Natural killer cell treated with Interleukin-12 subunit alpha and Interleukin-12 subunit beta and Interleukin-15 and Interleukin-18, amount 100 ng/mL, for 72 hours (primary cell): ENCODE measurements around the gene KCNMA1. TPM values are rescaled to one million over a fixed set of nuclear protein-coding genes. Genes with fewer than 3 reads are reported as not detected.

ENCODE experiments used
- ATAC-seq, 2 donors: fragments of 150-1000 bp; cut with Tn5 transposase in 1 of 2; sonication (Bioruptor Pico), chemical (Tn5 transposase) in 1 of 2; 2 replicates each; pipeline ENCODE4 v1.10.0; 2021
- DNase-seq: peaks from one replicate; pipeline ENCODE4 v3.0.0; 2022; ENCODE audit warnings: low spot score
- H3K27ac Mint-ChIP-seq, 2 donors: 1 replicate in 1 of 2; 2 replicates in 1 of 2; pipeline ENCODE4 v1.8.0; 2022; ENCODE audit warnings: mixed read lengths in 2 of 2, mild to moderate bottlenecking in 1 of 2, moderate library complexity in 1 of 2
- H3K27me3 Mint-ChIP-seq, 2 donors: 1 replicate in 1 of 2; 2 replicates in 1 of 2; pipeline ENCODE4 v1.8.0; 2022; ENCODE audit warnings: mixed read lengths in 2 of 2
- H3K36me3 Mint-ChIP-seq: one replicate; pipeline ENCODE4 v1.8.0; 2022; ENCODE audit warnings: mixed read lengths
- H3K4me1 Mint-ChIP-seq, 2 donors: 1 replicate in 1 of 2; 2 replicates in 1 of 2; pipeline ENCODE4 v1.8.0; 2022; ENCODE audit warnings: low read depth in 2 of 2, mixed read lengths in 2 of 2, mild to moderate bottlenecking in 1 of 2
- H3K4me3 Mint-ChIP-seq: one replicate; pipeline ENCODE4 v1.8.0; 2022; ENCODE audit warnings: mixed read lengths
- H3K9me3 Mint-ChIP-seq: 2 replicates; pipeline ENCODE4 v1.8.0; 2022; ENCODE audit warnings: mixed read lengths
- total RNA-seq, 2 donors: library from RNA; stranded (reverse); gene quantifications; one replicate each; pipeline ENCODE4 v1.2.3, GENCODE V29; 2022

Gene KCNMA1
- total RNA-seq, 2 donors from 2014 or later, result 2.8 TPM; not detected in 1

- H3K27me3 Mint-ChIP-seq, result peaks cover 21 to 43% of the 10 kb centered on the region in 2 donors
- DNase-seq (no peak), ATAC-seq (no peak)
- H3K36me3 Mint-ChIP-seq, result no peaks in the 10 kb centered on the region
- H3K4me1 Mint-ChIP-seq, result no peaks in the 10 kb centered on the region
- no peaks in the 10 kb centered on the region for H3K9me3 Mint-ChIP-seq
- no peak overlapping the region for H3K4me3 Mint-ChIP-seq
- H3K27ac Mint-ChIP-seq, result no peak overlapping the region
These were observed 614.2 kb downstream of the KCNMA1 start for GRCh38 chr10:77023396-77023795.

DNA sequence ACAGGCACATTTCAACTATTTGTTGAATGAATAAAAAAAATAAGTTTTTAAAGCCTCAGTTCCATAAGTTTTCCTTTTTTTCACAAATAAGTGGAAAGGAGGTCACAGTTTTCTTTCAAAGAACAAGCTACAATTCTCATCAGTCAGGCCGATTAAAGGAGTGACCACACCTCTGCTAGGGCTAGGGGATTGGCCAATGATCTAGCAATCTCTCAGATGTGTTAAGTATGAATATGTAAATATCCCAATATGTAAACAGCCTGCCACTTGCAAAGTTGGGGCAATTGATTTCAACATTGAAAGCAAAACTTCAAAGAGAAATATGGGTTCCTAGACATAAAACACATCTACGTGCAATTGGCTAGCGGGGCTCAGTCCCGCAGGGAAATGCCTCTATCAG lies 614.9 kb downstream of the KCNMA1 start:
- Mint-ChIP-seq H3K27me3 (peaks cover 19 to 40% of the 10 kb centered on the region in 2 donors), H3K4me1 (no peaks in the 10 kb centered on the region), H3K27ac (no peak overlapping the region), H3K36me3 (no peaks in the 10 kb centered on the region), H3K9me3 (no peaks in the 10 kb centered on the region), H3K4me3 (no peak overlapping the region)
- no peak for DNase-seq
- no peak for ATAC-seq

DNA sequence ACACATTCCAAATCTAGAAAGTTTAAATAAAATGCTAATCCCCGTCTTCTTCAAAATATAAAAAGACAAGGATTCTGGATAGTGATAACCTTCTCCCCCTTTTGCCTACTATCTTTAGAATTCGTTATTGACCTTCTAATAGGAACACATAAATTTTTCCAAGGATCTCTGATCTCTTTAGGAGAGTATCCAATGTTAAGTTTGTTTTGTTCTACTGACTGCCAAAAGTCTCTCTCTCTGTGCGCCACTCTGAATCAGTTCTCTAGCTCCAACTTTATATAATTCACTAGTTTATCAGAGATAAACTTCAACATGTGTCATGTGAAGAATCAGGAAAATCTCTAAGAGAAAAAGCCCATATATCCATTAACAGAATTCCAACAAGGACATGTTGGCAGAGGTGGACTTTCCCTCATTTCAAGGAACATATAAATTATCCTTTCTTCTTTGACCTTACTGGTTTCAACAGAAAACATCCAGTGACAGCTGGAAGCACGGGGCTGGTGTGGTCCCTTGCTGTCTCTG lies 615.6 kb downstream of the KCNMA1 start:
- no peak for ATAC-seq

DNA sequence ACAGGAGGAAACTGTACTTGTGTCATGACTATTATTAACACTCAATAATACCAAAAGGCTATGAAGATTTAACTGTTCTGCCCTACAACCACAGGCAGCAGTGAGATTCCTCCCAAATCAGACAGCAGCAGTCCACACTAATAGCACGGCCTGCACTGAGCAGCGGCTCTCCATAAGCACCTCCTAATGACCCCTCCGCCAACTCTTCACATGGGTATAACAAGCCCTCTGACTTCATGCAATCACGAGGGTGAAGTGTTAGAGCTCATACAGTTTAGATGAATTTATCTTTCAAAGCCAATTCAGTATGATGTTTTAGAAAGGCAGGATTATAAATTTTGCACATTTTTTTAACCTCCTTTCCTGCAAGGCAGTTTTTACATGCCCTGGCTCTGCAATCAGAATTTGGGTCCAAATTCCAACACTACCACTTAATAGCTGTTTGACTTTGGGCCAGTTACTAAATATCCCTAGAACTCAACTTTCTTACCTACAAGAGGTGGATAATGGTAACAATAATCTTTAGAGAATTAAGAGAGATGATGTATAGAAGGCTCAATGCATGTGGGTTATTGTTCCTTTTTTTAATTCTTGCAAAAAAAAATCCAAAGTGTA lies 617.1 kb downstream of the KCNMA1 start:
- no peaks in the 10 kb centered on the region for H3K4me1 Mint-ChIP-seq
- H3K4me3 Mint-ChIP-seq, result no peak overlapping the region
- H3K9me3 Mint-ChIP-seq, result no peaks in the 10 kb centered on the region
- ATAC-seq (no peak), DNase-seq (no peak)
- no peaks in the 10 kb centered on the region for H3K36me3 Mint-ChIP-seq
- no peak overlapping the region for H3K27ac Mint-ChIP-seq
- H3K27me3 Mint-ChIP-seq, result peaks cover 24 to 40% of the 10 kb centered on the region in 2 donors

More for the DNA sequence above, 615.6 kb downstream of the KCNMA1 start:
- Mint-ChIP-seq H3K36me3 (no peaks in the 10 kb centered on the region), H3K4me1 (no peaks in the 10 kb centered on the region), H3K27ac (no peak overlapping the region), H3K27me3 (peaks cover 19 to 40% of the 10 kb centered on the region in 2 donors), H3K4me3 (no peak overlapping the region), H3K9me3 (no peaks in the 10 kb centered on the region)
- DNase-seq, result no peak

DNA sequence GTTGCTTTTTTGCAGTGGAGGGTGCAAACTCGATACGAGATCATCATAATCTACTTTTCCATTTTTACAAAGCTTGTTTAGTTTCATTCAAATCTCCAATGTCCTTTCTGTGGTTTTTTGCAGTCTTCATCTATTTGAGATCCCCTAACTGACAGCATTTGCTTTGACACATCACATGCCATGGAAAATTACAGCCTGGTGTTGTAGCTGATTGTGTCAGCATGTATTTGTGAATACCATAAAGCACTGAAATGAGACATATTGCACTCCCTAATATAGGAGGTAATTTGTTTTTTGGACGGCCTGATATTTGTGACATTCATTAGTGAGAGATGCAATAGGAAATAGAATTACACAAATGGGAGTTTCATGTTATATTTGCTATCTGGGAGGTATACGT lies 620.8 kb downstream of the KCNMA1 start:
- Mint-ChIP-seq H3K27me3 (peaks cover 14 to 20% of the 10 kb centered on the region in 2 donors), H3K4me1 (no peaks in the 10 kb centered on the region), H3K36me3 (no peaks in the 10 kb centered on the region), H3K4me3 (no peak overlapping the region), H3K27ac (no peak overlapping the region), H3K9me3 (no peaks in the 10 kb centered on the region)
- DNase-seq (no peak), ATAC-seq (no peak)

- Mint-ChIP-seq H3K4me3 (no peak overlapping the region), H3K27ac (no peak overlapping the region), H3K4me1 (no peaks in the 10 kb centered on the region), H3K27me3 (peaks cover 14 to 20% of the 10 kb centered on the region in 2 donors), H3K9me3 (no peaks in the 10 kb centered on the region), H3K36me3 (no peaks in the 10 kb centered on the region)
- ATAC-seq, result no peak
- DNase-seq, result no peak
These were observed 621.3 kb downstream of the KCNMA1 start for GRCh38 chr10:77016278-77016815.

DNA sequence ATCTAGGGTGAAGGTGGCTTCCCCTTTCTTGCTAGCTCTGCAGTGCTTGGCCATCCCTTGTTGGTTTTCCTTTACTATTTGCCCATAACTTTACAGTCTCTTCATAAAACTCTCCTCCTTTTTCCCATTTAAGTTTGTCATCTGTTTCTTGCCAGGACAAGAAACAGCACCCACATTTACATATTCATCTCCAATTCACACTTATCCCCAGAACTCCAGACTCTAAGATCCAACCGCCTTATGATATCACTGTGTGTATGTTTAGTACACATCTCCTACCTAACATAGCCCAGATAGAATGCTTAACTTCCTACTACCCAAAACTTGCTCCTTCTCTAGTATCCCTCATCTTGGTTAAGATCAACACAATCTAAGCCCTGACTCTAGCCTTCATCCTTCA lies 622.2 kb downstream of the KCNMA1 start:
- H3K27me3 Mint-ChIP-seq, result peaks cover 14 to 20% of the 10 kb centered on the region in 2 donors
- H3K4me3 Mint-ChIP-seq, result no peak overlapping the region
- no peaks in the 10 kb centered on the region for H3K4me1 Mint-ChIP-seq
- H3K36me3 Mint-ChIP-seq, result no peaks in the 10 kb centered on the region
- no peaks in the 10 kb centered on the region for H3K9me3 Mint-ChIP-seq
- H3K27ac Mint-ChIP-seq, result no peak overlapping the region
- ATAC-seq, result no peak
- DNase-seq, result no peak

- no peak for ATAC-seq
- Mint-ChIP-seq H3K4me3 (no peak overlapping the region), H3K36me3 (no peaks in the 10 kb centered on the region), H3K9me3 (no peaks in the 10 kb centered on the region), H3K27ac (no peak overlapping the region), H3K4me1 (peaks cover 0 to under 1% of the 10 kb centered on the region in 2 donors), H3K27me3 (peaks cover 14 to 20% of the 10 kb centered on the region in 2 donors)
- DNase-seq, result no peak
These were observed 624.7 kb downstream of the KCNMA1 start for GRCh38 chr10:77012812-77013500.

- DNase-seq, result no peak
- Mint-ChIP-seq H3K9me3 (no peaks in the 10 kb centered on the region), H3K4me1 (peaks cover 0 to 4% of the 10 kb centered on the region in 2 donors)
These were observed 625.5 kb downstream of the KCNMA1 start for GRCh38 chr10:77011874-77012811.

GRCh38 chr10:77010430-77010829 lies 627.2 kb downstream of the KCNMA1 start:
- ATAC-seq (no peak), DNase-seq (no peak)
- H3K36me3 Mint-ChIP-seq, result no peaks in the 10 kb centered on the region
- H3K27me3 Mint-ChIP-seq, result peaks cover 5 to 8% of the 10 kb centered on the region in 2 donors
- H3K4me3 Mint-ChIP-seq, result no peak overlapping the region
- peaks cover 0 to 4% of the 10 kb centered on the region in 2 donors for H3K4me1 Mint-ChIP-seq
- H3K27ac Mint-ChIP-seq, result no peak overlapping the region
- no peaks in the 10 kb centered on the region for H3K9me3 Mint-ChIP-seq

More at GRCh38 chr10:77011874-77012811, 625.5 kb downstream of the KCNMA1 start:
- H3K4me3 Mint-ChIP-seq, result no peak overlapping the region
- H3K36me3 Mint-ChIP-seq, result no peaks in the 10 kb centered on the region
- no peak overlapping the region for H3K27ac Mint-ChIP-seq
- no peak for ATAC-seq
- H3K27me3 Mint-ChIP-seq, result peaks cover 14 to 20% of the 10 kb centered on the region in 2 donors

GRCh38 chr10:77007834-77008233 lies 629.8 kb downstream of the KCNMA1 start:
- peaks cover 0 to 4% of the 10 kb centered on the region in 2 donors for H3K4me1 Mint-ChIP-seq
- no peaks in the 10 kb centered on the region for H3K9me3 Mint-ChIP-seq
- no peaks in the 10 kb centered on the region for H3K36me3 Mint-ChIP-seq
- H3K27ac Mint-ChIP-seq, result peak overlapping the region in 1 of 2 donors; percentile 80
- no peak overlapping the region for H3K4me3 Mint-ChIP-seq
- ATAC-seq (peak in 1 of 2 donors; percentile 36), DNase-seq (no peak)
- peaks cover 0 to 5% of the 10 kb centered on the region in 2 donors for H3K27me3 Mint-ChIP-seq

- DNase-seq (no peak), ATAC-seq (no peak)
- no peaks in the 10 kb centered on the region for H3K9me3 Mint-ChIP-seq
- H3K27ac Mint-ChIP-seq, result no peak overlapping the region
- peaks cover 0 to 4% of the 10 kb centered on the region in 2 donors for H3K4me1 Mint-ChIP-seq
- H3K4me3 Mint-ChIP-seq, result no peak overlapping the region
- H3K36me3 Mint-ChIP-seq, result no peaks in the 10 kb centered on the region
- H3K27me3 Mint-ChIP-seq, result peaks cover 0 to 5% of the 10 kb centered on the region in 2 donors
These were observed 630.6 kb downstream of the KCNMA1 start for GRCh38 chr10:77006836-77007511.

DNA sequence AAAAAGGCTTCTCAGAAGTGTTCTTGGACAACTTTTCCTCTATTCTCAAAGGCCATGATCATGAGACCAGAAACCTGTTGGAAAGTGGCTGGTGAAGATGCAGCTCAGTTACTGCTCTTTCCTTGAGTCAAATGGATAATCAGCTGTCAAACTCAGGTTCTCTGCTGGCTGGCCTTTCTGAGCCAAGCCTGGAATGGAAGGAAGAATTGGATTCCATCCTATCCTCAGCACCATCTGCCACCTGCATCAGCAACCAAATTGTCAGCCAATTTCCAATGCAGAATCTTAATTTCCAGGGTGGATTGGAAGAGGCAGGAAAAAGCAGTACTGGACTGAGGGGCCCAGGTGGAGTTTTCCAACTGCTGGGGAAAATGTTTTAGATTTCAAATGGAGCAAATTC lies 631.7 kb downstream of the KCNMA1 start:
- Mint-ChIP-seq H3K27ac (no peak overlapping the region), H3K4me3 (no peak overlapping the region), H3K27me3 (peaks cover 4 to 13% of the 10 kb centered on the region in 2 donors), H3K9me3 (no peaks in the 10 kb centered on the region), H3K36me3 (no peaks in the 10 kb centered on the region), H3K4me1 (peaks cover 0 to 4% of the 10 kb centered on the region in 2 donors)
- DNase-seq (no peak), ATAC-seq (no peak)
